ENCODE measurements around the gene SMG6. TPM values are rescaled to one million over a fixed set of nuclear protein-coding genes. Genes with fewer than 3 reads are reported as not detected.
A peak's percentile ranks its signal among the peaks of the same experiment; 100 is the strongest.
"Not testable (repeated sequence)": the region's sequence is repeated elsewhere in the genome, so short reads cannot be mapped to it uniquely, and the experiment has no call there.

The SMG6 gene
- total RNA-seq, 6 experiments from 2014 or later = 7.4 to 10.4 (median 8.9) TPM

- intact Hi-C loops (cut with DNase I) = no loop called here
- WGBS (ENCODE audit: insufficient coverage, low coverage, low lambda C conversion rate, missing lambda C conversion rate) = 51% methylated on average over 8 of the region's 8 CpGs
- Histone ChIP-seq H3K4me3 (no peak overlapping the region), H3K36me3 (no peaks in the 10 kb centered on the region), H3K9me3 (no peaks in the 10 kb centered on the region), H3K4me1 (peaks cover 0 to 18% (median 0%) of the 10 kb centered on the region in 4 donors), H3K27ac (no peak overlapping the region), H3K27me3 (no peaks in the 10 kb centered on the region)
- peak in 2 of 4 donors; percentile 18 to 40 for ATAC-seq
- no peak for DNase-seq
- no peak for TF ChIP-seq POLR2A (IDR thresholded peaks at IDR 0.05)
- TF ChIP-seq, protein P1, sequence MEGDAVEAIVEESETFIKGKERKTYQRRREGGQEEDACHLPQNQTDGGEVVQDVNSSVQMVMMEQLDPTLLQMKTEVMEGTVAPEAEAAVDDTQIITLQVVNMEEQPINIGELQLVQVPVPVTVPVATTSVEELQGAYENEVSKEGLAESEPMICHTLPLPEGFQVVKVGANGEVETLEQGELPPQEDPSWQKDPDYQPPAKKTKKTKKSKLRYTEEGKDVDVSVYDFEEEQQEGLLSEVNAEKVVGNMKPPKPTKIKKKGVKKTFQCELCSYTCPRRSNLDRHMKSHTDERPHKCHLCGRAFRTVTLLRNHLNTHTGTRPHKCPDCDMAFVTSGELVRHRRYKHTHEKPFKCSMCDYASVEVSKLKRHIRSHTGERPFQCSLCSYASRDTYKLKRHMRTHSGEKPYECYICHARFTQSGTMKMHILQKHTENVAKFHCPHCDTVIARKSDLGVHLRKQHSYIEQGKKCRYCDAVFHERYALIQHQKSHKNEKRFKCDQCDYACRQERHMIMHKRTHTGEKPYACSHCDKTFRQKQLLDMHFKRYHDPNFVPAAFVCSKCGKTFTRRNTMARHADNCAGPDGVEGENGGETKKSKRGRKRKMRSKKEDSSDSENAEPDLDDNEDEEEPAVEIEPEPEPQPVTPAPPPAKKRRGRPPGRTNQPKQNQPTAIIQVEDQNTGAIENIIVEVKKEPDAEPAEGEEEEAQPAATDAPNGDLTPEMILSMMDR (IDR thresholded peaks at IDR 0.05) = no peak
These were observed 40.2 kb downstream of the SMG6 start for GRCh38 chr17:2263183-2264066.

DNA sequence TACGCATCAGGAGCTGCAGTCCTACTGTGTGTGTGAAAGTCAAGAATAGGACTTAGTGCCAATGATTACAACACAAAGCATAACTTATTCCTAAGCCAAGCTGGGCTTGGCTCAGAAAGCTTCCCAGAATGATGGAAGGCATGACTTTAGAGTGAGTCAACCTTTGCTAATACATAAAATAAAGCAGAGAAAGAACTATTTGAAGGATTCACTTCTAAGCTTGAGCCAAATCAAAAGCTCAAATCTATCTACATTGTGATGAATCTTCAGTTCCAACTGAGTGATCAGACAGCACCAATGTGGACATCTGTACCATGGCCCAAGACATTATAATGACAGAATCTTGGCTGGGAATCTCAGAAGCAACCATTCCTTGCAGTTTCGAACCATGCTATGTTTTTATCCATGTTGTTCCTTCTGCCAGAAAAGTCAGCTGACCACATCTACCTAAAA is 41.4 kb downstream of the SMG6 start:
- no peaks in the 10 kb centered on the region for H3K36me3 ChIP-seq
- H3K27ac ChIP-seq = no peak overlapping the region
- intact Hi-C loops (cut with DNase I) = no loop called here
- peaks cover 0 to 18% (median 0%) of the 10 kb centered on the region in 4 donors for H3K4me1 ChIP-seq
- DNase-seq (no peak), ATAC-seq (peak in 1 of 4 donors; percentile 25)
- H3K4me3 ChIP-seq = no peak overlapping the region
- 95% methylated on average over 2 of the region's 2 CpGs for WGBS (ENCODE audit: insufficient coverage, low coverage, low lambda C conversion rate, missing lambda C conversion rate)
- no peaks in the 10 kb centered on the region for H3K9me3 ChIP-seq
- no peak for TF ChIP-seq POLR2A (IDR thresholded peaks at IDR 0.05)
- no peaks in the 10 kb centered on the region for H3K27me3 ChIP-seq

DNA sequence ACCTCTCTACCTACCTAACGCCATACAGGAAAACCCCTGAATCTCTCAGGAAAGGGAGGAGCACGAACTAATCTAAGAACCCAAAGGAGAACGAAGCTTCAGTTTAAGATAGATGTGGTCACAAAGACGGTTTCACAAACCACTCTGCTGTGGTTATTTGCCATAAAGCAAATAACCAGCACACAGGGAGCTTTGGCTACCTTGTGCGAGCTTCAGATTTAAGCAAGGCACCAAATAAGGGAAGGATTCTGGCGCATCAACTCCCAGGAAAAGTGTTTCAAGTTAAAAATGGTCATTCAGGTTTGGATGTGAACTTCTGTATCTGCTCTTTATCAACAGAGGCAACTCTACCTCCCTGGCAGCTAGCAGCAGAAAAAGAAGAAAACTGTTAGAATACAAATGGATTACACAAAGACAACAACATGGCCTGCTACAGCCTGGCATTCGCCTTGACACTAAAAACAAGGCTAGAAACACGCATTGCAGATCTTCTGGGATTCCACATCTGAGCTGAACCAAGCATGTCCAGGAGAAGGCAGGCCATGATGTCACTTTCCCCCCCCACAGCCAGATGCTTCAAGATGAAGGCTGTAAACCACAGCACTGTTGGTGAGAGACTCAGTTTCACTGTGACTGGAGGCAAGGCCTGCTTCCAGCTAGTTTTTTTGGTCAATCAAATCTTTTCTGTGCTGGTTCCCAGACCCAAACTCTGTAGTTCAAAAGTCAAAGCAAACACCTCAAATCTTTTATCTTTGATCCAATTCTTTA is 43.6 kb downstream of the SMG6 start:
- no peak for TF ChIP-seq POLR2A (IDR thresholded peaks at IDR 0.05)
- TF ChIP-seq, protein P1 (IDR thresholded peaks at IDR 0.05) = no peak
- no peaks in the 10 kb centered on the region for H3K9me3 ChIP-seq
- no peak overlapping the region for H3K27ac ChIP-seq
- intact Hi-C loops (cut with DNase I) = no loop called here
- peaks cover 0 to 18% (median 0%) of the 10 kb centered on the region in 4 donors for H3K4me1 ChIP-seq
- no peaks in the 10 kb centered on the region for H3K27me3 ChIP-seq
- no peaks in the 10 kb centered on the region for H3K36me3 ChIP-seq
- no peak for DNase-seq
- 80% methylated on average over 8 of the region's 8 CpGs for WGBS (ENCODE audit: insufficient coverage, low coverage, low lambda C conversion rate, missing lambda C conversion rate)
- H3K4me3 ChIP-seq = no peak overlapping the region
- no peak for ATAC-seq

GRCh38 chr17:2258830-2259229 is 44.8 kb downstream of the SMG6 start:
- ATAC-seq; H3K36me3 ChIP-seq; H3K27me3 ChIP-seq; H3K9me3 ChIP-seq; DNase-seq; H3K4me3 ChIP-seq; H3K27ac ChIP-seq; intact Hi-C loops (cut with DNase I): not testable (repeated sequence)
- WGBS (ENCODE audit: insufficient coverage, low coverage, low lambda C conversion rate, missing lambda C conversion rate) = 83% methylated on average over 4 of the region's 8 CpGs
- H3K4me1 ChIP-seq = peaks cover 0 to 15% (median 0%) of the 10 kb centered on the region in 4 donors

- no peaks in the 10 kb centered on the region for H3K27me3 ChIP-seq
- no peaks in the 10 kb centered on the region for H3K4me1 ChIP-seq
- no peak for DNase-seq
- H3K9me3 ChIP-seq = no peaks in the 10 kb centered on the region
- intact Hi-C loops (cut with DNase I) = no loop called here
- 81% methylated on average over 3 of the region's 5 CpGs for WGBS (ENCODE audit: insufficient coverage, low coverage, low lambda C conversion rate, missing lambda C conversion rate)
- H3K4me3 ChIP-seq = no peak overlapping the region
- no peak overlapping the region for H3K27ac ChIP-seq
- peaks cover 0 to 13% (median 0%) of the 10 kb centered on the region in 4 donors for H3K36me3 ChIP-seq
- no peak for TF ChIP-seq POLR2A (IDR thresholded peaks at IDR 0.05)
- TF ChIP-seq, protein P1 (IDR thresholded peaks at IDR 0.05) = no peak
- ATAC-seq = peak in 1 of 4 donors; percentile 38
These were observed 49.7 kb downstream of the SMG6 start for GRCh38 chr17:2253768-2254406.
